CD4-positive, CD25-positive, alpha-beta regulatory T cell (primary cell): ENCODE measurements around the gene COL4A2. TPM values are rescaled to one million over a fixed set of nuclear protein-coding genes. Genes with fewer than 3 reads are reported as not detected.

Source experiments
- ATAC-seq, 2 donors: fragments of 150-1000 bp; cut with Tn5 transposase; one replicate each; pipeline ENCODE4 v1.10.0; 2021; ENCODE audit warnings: low read depth in 2 of 2, moderate number of reproducible peaks in 2 of 2, moderate library complexity in 1 of 2
- DNase-seq, 3 donors: peaks; one replicate each; pipeline versions ENCODE4 v3.0.0 to v3.0.0-alpha.2; 2012 to 2022; ENCODE audit warnings: mixed read lengths in 1 of 3
- H3K27ac ChIP-seq: one replicate; pipeline ENCODE4 v1.7.0; 2013; ENCODE audit warnings: mild to moderate bottlenecking, low read length; ENCODE audit not compliant: insufficient read depth, poor library complexity, severe bottlenecking
- H3K27me3 ChIP-seq: one replicate; pipeline ENCODE4 v1.7.0; 2013; ENCODE audit warnings: low read length; ENCODE audit not compliant: control insufficient read depth, insufficient read depth
- H3K36me3 ChIP-seq: one replicate; pipeline ENCODE4 v1.7.0; 2013; ENCODE audit warnings: mild to moderate bottlenecking, low read length, moderate library complexity; ENCODE audit not compliant: control insufficient read depth, insufficient read depth
- H3K4me1 ChIP-seq: 2 replicates; pipeline ENCODE4 v1.7.0; 2013; ENCODE audit warnings: mild to moderate bottlenecking, low read length; ENCODE audit not compliant: insufficient read depth, control insufficient read depth, poor library complexity, severe bottlenecking
- H3K4me3 ChIP-seq: one replicate; pipeline ENCODE4 v1.7.0; 2013; ENCODE audit warnings: low read depth, mild to moderate bottlenecking, low read length, moderate library complexity
- H3K9me3 ChIP-seq, 2 experiments: 1 replicate in 1 of 2; 2 replicates in 1 of 2; pipeline ENCODE4 v1.7.0; 2013; ENCODE audit warnings: low read length in 2 of 2, mild to moderate bottlenecking in 1 of 2, moderate library complexity in 1 of 2; ENCODE audit not compliant: control insufficient read depth in 2 of 2
- H3K27ac Mint-ChIP-seq, 3 donors: one replicate each; pipeline ENCODE4 v1.8.0; 2020 to 2022; ENCODE audit warnings: mild to moderate bottlenecking in 3 of 3, mixed read lengths in 3 of 3, moderate library complexity in 2 of 3
- H3K27me3 Mint-ChIP-seq: one replicate; pipeline ENCODE4 v1.8.0; 2022; ENCODE audit warnings: mild to moderate bottlenecking, mixed read lengths
- H3K36me3 Mint-ChIP-seq: one replicate; pipeline ENCODE4 v1.8.0; 2020; ENCODE audit warnings: mixed read lengths
- H3K4me1 Mint-ChIP-seq, 4 donors: one replicate each; pipeline ENCODE4 v1.8.0; 2020 to 2022; ENCODE audit warnings: mixed read lengths in 4 of 4, mild to moderate bottlenecking in 1 of 4
- H3K4me3 Mint-ChIP-seq, 4 donors: one replicate each; pipeline ENCODE4 v1.8.0; 2020 to 2022; ENCODE audit warnings: mild to moderate bottlenecking in 4 of 4, mixed read lengths in 4 of 4, moderate library complexity in 3 of 4
- H3K9me3 Mint-ChIP-seq, 7 donors: one replicate each; pipeline ENCODE4 v1.8.0; 2020 to 2022; ENCODE audit warnings: mixed read lengths in 7 of 7, mild to moderate bottlenecking in 3 of 7, moderate library complexity in 2 of 7
- polyA plus RNA-seq, 4 donors: library from polyadenylated mRNA; unstranded; fragments of 300-500 nt; fragmentation: Illumina TruSeq; gene quantifications; one replicate each; pipeline ENCODE4 v1.2.3, GENCODE V29; 2021
- total RNA-seq: library from RNA; stranded (reverse); gene quantifications from one replicate; pipeline ENCODE4 v1.2.3, GENCODE V29; 2022

Gene COL4A2
- total and polyA plus RNA-seq, 5 donors from 2014 or later, result not detected

DNA sequence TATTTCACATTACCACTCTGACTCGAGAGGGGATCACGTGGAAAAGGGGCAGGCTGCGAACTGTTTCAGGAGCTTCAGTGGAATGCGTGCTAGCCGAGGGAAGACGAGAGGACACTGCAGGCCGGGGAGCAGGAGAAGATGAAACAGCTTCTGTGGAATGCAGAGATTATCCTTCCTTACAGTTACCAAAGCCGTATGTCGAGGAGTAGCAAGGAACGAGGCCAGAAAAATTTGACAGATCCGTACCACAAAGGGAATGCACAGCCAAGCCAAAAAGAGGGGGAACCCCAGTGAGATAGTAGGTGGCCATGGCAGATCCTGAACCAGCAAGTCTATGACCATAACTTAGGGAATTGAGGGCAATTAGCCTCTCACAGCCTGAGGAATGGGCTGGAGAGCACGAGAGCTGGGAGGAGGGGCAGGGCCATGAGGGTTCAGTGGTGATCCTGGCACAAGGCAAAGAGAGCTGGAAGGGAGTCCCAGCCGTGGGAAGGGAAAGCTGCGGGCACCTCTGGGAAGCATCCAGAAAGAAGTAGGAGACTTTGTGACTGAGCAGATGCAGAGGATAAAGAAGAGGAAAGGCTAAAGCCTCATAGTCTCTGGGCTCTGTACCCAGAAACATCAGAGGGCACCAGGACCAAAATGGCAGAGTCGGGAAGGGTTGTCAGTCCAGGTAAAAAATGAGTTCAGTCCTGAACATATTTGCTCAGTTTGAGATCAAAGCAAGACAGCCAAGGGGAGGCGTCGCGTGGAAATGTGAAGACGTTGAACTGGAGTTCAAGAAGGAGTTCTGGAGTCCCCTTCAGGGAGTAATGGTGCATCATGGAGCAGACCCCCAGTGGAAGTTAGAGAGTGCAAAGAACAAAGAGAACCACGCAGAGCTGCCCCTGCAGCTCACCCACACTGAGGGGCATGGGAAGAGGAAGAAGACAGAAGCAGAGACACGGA, 5.2 kb upstream of the COL4A2 start:
- H3K27me3 Mint-ChIP-seq, result peaks cover 47% of the 10 kb centered on the region
- Histone ChIP-seq H3K9me3 (no peaks in the 10 kb centered on the region), H3K36me3 (no peaks in the 10 kb centered on the region), H3K27me3 (peaks cover 18% of the 10 kb centered on the region), H3K4me1 (no peaks in the 10 kb centered on the region), H3K27ac (no peak overlapping the region), H3K4me3 (no peak overlapping the region)
- H3K4me1 Mint-ChIP-seq, result peaks cover 0 to 3% (median 1%) of the 10 kb centered on the region in 4 donors
- DNase-seq, result no peak
- H3K36me3 Mint-ChIP-seq, result no peaks in the 10 kb centered on the region
- H3K27ac Mint-ChIP-seq, result no peak overlapping the region
- no peaks in the 10 kb centered on the region for H3K9me3 Mint-ChIP-seq
- H3K4me3 Mint-ChIP-seq, result peak overlapping the region in 1 of 4 donors; percentile 64
- ATAC-seq, result no peak

DNA sequence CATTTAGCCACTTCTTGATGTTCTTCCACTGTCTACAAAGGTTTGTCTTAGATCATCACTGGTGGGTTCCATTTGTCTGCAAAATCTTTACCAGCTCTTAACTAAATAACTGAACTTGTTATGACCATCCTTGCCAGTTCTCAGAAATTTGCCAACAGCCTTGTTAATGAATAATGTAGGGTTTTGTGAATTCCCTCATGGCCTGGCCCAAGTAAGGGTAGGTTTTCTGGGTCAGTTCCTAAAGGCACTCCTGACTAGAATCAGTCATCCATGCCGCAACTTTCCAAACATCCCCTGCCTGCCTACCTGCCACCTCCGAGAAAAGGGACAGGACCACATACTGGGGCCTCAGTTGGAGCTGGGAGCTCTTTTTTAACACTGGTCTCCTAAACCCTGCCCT, 4.1 kb upstream of the COL4A2 start:
- Mint-ChIP-seq H3K9me3 (peaks cover 0 to 1% (median 0%) of the 10 kb centered on the region in 7 donors), H3K4me1 (peaks cover 0 to 3% (median 1%) of the 10 kb centered on the region in 4 donors), H3K4me3 (no peak overlapping the region), H3K36me3 (no peaks in the 10 kb centered on the region), H3K27ac (no peak overlapping the region), H3K27me3 (peaks cover 46% of the 10 kb centered on the region)
- Histone ChIP-seq H3K27me3 (peaks cover 13% of the 10 kb centered on the region), H3K9me3 (no peaks in the 10 kb centered on the region), H3K36me3 (no peaks in the 10 kb centered on the region), H3K4me3 (no peak overlapping the region), H3K27ac (no peak overlapping the region), H3K4me1 (no peaks in the 10 kb centered on the region)
- ATAC-seq, result no peak
- DNase-seq, result no peak

GRCh38 chr13:110303644-110304043, 3.4 kb upstream of the COL4A2 start:
- ATAC-seq (no peak), DNase-seq (no peak)
- Mint-ChIP-seq H3K9me3 (peaks cover 0 to 3% (median 0%) of the 10 kb centered on the region in 7 donors), H3K27ac (no peak overlapping the region), H3K4me3 (no peak overlapping the region), H3K4me1 (peaks cover 0 to 7% (median 2%) of the 10 kb centered on the region in 4 donors), H3K36me3 (no peaks in the 10 kb centered on the region), H3K27me3 (peaks cover 47% of the 10 kb centered on the region)
- H3K27ac ChIP-seq, result no peak overlapping the region
- H3K4me1 ChIP-seq, result no peaks in the 10 kb centered on the region
- no peaks in the 10 kb centered on the region for H3K36me3 ChIP-seq
- H3K9me3 ChIP-seq, result no peaks in the 10 kb centered on the region
- no peak overlapping the region for H3K4me3 ChIP-seq
- peaks cover 8% of the 10 kb centered on the region for H3K27me3 ChIP-seq

- peaks cover 0 to 3% (median 0%) of the 10 kb centered on the region in 7 donors for H3K9me3 Mint-ChIP-seq
- peaks cover 54% of the 10 kb centered on the region for H3K27me3 Mint-ChIP-seq
- no peak for DNase-seq
- no peak overlapping the region for H3K4me3 ChIP-seq
- H3K4me1 ChIP-seq, result no peaks in the 10 kb centered on the region
- peaks cover 8% of the 10 kb centered on the region for H3K27me3 ChIP-seq
- H3K4me3 Mint-ChIP-seq, result no peak overlapping the region
- no peak overlapping the region for H3K27ac ChIP-seq
- no peak for ATAC-seq
- no peaks in the 10 kb centered on the region for H3K36me3 Mint-ChIP-seq
- H3K27ac Mint-ChIP-seq, result no peak overlapping the region
- no peaks in the 10 kb centered on the region for H3K36me3 ChIP-seq
- H3K9me3 ChIP-seq, result no peaks in the 10 kb centered on the region
- H3K4me1 Mint-ChIP-seq, result peaks cover 0 to 7% (median 2%) of the 10 kb centered on the region in 4 donors
Measured at GRCh38 chr13:110304256-110304655, 2.8 kb upstream of the COL4A2 start.

DNA sequence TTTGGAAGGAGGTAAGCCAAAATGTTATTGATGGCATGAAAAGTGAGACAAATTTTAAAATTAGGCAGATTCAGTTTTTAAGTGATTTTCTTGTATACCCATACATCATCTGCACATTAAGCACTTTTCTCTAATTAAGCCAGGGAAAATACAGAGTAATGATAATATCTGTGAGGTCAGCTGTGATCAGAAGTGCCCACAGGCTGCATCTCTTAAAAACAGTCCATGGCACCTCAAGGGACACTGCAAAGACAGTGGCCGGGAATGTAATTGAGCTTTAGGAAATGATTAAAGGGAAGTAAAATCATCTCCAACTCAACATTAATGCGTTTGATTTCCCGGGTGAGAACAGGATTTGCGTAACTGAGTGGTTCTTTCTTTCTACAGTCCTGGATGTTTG, 2.1 kb upstream of the COL4A2 start:
- Mint-ChIP-seq H3K9me3 (peaks cover 0 to 3% (median 0%) of the 10 kb centered on the region in 7 donors), H3K36me3 (no peaks in the 10 kb centered on the region), H3K27ac (no peak overlapping the region)

DNA sequence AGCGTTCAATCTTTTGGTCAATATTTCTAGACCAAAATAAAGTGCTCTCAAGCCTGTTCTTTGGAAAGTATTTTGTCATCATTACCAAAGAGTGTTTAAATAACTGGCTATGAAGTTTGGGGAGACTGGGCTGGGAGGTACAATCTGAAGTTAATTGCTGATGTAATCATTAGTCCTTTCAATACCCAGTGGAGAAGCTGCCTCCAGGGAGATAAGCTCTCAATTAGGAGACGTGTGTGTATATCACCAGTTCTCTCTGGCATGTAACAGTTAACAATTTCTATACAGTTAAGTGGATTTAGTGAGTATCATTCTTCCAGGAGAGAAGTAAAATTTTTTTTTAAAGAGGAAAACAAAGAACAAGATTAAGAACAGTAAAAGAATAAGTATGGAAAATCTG, 1.5 kb upstream of the COL4A2 start:
- H3K9me3 Mint-ChIP-seq, result peaks cover 0 to 3% (median 0%) of the 10 kb centered on the region in 7 donors
- Histone ChIP-seq H3K27me3 (peaks cover 8% of the 10 kb centered on the region), H3K36me3 (no peaks in the 10 kb centered on the region), H3K27ac (no peak overlapping the region), H3K4me3 (no peak overlapping the region), H3K4me1 (no peaks in the 10 kb centered on the region), H3K9me3 (no peaks in the 10 kb centered on the region)
- DNase-seq (no peak), ATAC-seq (no peak)
- no peak overlapping the region for H3K27ac Mint-ChIP-seq
- H3K36me3 Mint-ChIP-seq, result no peaks in the 10 kb centered on the region
- H3K4me3 Mint-ChIP-seq, result no peak overlapping the region
- H3K4me1 Mint-ChIP-seq, result peaks cover 0 to 7% (median 2%) of the 10 kb centered on the region in 4 donors
- peaks cover 60% of the 10 kb centered on the region for H3K27me3 Mint-ChIP-seq

More for the DNA sequence above, 2.1 kb upstream of the COL4A2 start:
- no peak overlapping the region for H3K4me3 Mint-ChIP-seq
- DNase-seq, result no peak
- no peak for ATAC-seq
- H3K27ac ChIP-seq, result no peak overlapping the region
- H3K4me1 Mint-ChIP-seq, result peaks cover 0 to 7% (median 2%) of the 10 kb centered on the region in 4 donors
- no peaks in the 10 kb centered on the region for H3K4me1 ChIP-seq
- no peaks in the 10 kb centered on the region for H3K9me3 ChIP-seq
- peaks cover 60% of the 10 kb centered on the region for H3K27me3 Mint-ChIP-seq
- H3K27me3 ChIP-seq, result peaks cover 8% of the 10 kb centered on the region
- H3K36me3 ChIP-seq, result no peaks in the 10 kb centered on the region
- H3K4me3 ChIP-seq, result no peak overlapping the region

GRCh38 chr13:110305949-110306339, 1.1 kb upstream of the COL4A2 start:
- Histone ChIP-seq H3K27me3 (peaks cover 8% of the 10 kb centered on the region), H3K27ac (no peak overlapping the region), H3K9me3 (no peaks in the 10 kb centered on the region), H3K4me3 (no peak overlapping the region), H3K36me3 (no peaks in the 10 kb centered on the region), H3K4me1 (no peaks in the 10 kb centered on the region)
- H3K4me3 Mint-ChIP-seq, result no peak overlapping the region
- no peak for ATAC-seq
- peaks cover 0 to 3% (median 0%) of the 10 kb centered on the region in 7 donors for H3K9me3 Mint-ChIP-seq
- no peaks in the 10 kb centered on the region for H3K36me3 Mint-ChIP-seq
- peaks cover 0 to 7% (median 2%) of the 10 kb centered on the region in 4 donors for H3K4me1 Mint-ChIP-seq
- H3K27me3 Mint-ChIP-seq, result peaks cover 60% of the 10 kb centered on the region
- DNase-seq, result no peak
- no peak overlapping the region for H3K27ac Mint-ChIP-seq
